Pulmonary artery endothelial cell (primary cell): ENCODE data around the gene PLCB4. TPM values are rescaled to one million over a fixed set of nuclear protein-coding genes. Genes with fewer than 3 reads are reported as not detected.

Source experiments
- DNase-seq: peaks from one replicate; pipeline ENCODE4 v3.0.0-alpha.2; 2011; ENCODE audit warnings: low read depth, low spot score
- total RNA-seq: library from RNA; depleted of rRNA; stranded (reverse); fragments of >200 nt; gene quantifications from 2 replicates; pipeline ENCODE4 v1.2.3, GENCODE V29; 2014

Gene PLCB4
- total RNA-seq, 1 donor from 2014 or later: 1.3 TPM

DNA sequence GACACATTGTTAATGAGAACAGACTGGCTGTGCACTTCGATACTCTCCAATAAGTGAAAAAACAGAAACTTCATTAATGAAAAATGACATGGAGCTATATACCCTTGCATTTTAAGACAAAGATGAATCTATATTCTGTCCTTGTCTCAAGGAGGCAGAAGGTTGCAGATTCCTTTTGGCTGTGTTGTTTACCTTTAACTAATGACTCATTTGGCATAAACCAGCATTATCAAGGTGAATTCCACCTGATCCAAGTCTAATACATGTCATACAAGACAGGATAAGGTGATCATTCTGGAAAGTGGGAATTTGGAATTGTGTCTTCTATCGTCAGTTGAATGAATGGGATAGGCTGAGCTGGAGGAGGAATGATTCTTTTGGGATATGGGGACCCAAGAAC lies 192.9 kb downstream of the PLCB4 start:
- DNase-seq: no peak

DNA sequence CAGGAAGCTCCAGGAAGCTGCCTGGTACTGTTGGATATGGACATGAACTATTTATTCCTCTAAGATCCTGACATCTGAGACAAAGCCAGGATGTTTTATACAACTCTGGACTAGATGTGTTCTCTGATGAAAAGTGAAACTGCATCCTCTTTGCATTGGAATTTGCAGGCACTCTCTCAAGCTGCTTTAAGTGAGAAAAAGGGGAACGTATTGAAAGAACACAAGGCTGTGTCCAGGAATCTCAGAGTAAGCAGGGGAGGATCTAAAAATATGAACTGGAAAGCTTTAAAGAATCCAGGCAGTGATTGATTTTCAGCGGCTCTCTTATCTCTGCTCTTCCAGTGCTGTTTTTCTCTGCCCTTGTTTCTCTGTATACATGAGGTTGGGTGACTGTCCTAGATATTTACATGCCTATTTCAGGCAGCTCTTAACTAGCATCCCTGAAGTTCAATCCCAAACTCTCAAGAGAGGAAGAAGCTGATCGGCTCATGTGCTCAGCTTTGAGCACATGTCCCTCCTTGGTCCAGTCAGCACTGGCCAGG lies 193.8 kb downstream of the PLCB4 start:
- DNase-seq: no peak

DNA sequence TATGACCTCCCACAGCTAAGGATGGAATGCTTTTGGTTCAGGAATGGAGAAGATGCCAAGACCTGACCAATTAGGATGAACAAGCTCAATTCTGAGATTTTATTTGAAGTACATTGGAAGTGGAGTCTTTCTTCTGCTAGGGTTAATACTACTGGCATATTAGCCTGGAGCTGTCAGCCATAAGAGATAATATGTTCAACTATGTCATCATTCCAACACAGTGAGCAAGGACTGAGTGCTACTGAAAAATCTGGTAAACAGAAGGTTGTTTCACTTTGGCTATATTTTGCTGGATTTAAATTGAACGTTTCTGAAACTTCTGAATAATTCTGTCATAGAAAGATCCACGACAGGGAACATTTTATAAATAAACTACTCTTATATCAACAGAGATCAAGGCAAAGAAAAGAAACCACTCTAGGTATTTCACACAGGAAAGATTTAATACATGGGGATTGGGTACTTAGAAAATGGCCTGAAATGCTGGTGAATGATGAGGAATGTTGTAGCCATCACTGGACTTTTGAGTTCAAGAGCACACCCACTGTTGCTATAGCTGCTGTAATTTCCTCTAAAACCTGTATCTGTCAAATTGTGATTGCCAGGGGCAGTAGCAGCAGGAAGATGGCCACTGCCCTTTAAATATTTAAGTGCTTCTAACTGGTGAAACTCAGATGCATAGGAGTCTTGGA lies 200.5 kb downstream of the PLCB4 start:
- no peak for DNase-seq

DNA sequence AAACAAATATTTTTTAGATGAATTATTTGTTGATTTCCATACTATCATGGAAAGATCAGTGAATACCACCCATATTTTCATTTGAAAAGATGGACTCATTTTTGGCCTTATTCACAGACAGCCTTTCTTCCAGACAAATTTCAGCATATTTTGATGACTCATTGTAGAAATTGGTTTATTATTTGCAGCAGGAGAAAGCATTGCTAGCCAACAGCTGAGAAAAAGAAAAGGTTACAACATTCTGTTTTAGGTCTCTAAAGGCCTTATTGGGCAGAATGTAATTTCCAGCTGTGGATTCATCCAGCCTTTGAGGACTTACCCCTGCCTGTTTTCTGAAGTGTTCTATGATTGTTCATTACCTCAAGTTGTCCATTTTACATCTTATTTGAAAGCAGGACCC lies 201.9 kb downstream of the PLCB4 start:
- DNase-seq: no peak

DNA sequence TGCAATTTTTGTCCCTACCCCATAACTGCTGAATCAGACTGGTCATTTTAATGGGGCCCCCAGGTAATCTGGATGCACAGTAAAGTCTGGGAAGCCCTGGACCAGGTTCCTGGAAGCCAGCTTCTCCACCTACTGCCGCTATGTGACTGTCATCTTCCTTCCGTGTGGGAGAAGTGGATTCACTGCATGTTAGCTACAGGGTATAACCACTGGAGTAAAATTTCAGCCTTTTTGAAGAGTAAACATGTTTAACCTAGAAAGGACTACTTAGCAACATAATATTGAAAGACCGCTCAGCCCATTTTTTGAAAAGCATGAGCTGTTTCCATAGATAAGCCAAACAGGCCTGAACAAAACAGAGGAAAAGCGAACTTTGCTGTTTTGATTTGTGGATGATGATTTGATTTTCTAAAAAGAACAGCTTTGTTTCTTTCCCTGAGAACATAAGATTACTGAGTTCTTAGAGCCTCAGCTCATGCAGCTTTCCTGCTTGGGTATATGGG lies 208.1 kb downstream of the PLCB4 start:
- no peak for DNase-seq

DNA sequence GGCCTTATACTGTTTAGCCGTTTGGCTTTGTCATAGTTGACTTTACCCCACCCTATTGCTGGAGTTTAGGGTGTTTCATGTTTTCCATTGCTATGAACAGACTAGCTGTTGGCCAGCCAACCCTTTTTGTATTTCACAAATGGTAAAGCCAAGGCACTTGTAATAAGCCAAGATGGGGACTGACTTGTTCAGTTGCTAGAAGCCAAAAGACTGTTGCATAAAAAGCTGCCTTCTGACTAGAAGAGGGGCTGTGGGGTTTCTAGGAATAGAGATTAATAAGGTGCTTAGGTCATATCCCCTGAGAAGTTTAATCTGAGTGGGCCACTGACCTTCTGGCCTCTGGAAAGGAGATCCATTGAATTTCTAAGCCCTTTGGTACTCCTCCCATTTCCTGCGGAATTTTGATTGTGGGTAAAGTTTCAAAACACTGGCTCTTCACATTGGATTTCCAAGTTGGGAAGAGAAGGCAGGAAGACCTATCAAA lies 211.1 kb downstream of the PLCB4 start:
- no peak for DNase-seq

DNA sequence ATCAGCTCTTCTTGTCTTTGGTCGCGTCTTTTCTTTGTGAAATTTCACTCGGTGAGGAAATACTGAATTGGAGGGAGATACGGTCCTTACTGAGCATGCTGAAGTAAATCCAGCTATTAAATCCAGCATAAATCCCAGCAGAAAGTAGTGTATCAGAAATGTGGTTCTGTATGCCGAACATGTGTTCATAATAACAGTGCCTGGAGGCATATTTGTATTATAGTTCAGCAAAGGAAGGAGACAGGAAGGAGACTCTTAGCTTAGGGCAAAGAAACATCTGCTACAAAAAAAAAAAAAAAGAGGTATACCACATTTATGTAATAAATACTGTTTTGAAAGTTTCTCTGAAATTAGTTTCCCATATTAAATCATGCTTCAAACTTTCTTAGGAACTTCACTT lies 211.8 kb downstream of the PLCB4 start:
- DNase-seq: no peak

DNA sequence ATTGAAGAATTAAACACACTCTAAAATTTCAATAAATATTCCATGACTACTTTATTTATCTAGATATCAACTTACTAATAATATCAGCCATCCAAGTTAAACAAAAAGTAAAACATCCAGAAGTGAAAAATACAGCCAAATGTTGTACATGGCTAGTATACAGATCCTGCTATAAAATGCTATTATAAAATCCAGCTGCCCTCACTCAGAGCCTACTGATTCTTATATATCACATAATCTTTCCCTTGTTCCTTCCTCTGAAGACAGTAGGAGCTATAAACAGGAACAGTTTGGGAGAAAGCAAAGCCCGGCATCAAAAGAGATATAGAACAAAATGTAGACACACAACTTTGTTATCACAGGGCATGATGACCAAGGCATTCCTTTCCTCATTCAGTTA lies 212.9 kb downstream of the PLCB4 start:
- DNase-seq: no peak

DNA sequence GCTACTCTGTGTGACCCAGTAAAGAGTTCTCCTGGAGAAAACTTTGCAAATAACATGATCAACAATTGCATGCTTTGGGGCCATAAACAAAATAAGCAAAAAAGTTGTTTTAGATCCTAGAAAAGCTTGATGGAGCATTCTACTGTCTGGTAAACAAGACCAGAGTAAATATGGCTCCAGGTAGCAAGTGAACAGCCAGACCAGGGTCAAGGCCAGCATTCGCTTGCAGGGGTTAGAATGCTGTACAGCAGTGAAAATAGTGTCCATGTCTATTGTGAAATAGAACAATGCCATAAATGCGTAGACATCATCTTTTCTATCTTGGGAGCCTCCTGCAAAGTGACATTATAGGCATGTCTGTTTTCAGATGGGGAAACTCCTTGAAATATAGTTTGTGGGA lies 216.7 kb downstream of the PLCB4 start:
- no peak for DNase-seq

DNA sequence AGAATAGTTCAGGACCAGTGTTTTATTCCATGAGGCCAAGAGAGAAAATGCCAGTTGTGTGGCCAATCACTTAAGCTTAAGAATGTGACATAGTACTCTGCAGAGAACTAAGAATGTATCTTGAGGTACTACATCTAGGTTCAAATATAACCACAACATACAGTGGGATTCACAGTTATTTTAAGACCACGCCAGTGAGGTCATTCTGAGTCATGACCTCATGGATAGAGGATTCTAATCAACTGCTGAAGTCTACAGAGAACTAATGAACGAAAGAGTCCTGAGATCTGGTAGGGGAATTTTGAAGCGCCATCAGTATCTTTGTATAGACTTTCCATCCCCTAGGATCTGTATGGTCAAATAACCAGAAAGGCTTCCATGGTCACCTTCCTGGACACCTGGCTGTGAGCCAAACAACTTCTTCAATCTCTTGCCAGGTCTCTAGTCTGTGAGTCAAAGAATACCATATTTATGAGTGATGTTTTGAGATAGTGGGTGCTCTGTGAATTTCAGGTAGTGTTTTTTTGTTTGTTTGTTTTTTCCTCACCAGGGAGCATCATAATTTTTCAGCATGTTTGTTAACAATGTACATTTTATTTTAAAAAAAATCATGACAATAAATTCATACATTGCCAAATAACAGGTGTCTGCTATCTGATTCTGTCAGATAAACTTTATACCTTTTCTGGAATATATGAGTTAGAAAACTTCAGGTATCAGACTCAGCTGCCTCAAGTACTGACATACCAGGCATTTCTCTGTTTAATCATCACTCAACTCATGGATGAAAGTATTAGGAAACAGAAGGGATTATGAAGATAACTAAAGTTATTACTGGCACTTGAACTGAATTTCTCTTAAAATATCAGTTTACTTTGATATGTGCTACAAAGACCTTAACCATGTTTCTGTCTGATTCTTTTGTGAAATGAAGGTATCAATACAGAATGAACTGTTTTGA lies 217.9 kb downstream of the PLCB4 start:
- no peak for DNase-seq

DNA sequence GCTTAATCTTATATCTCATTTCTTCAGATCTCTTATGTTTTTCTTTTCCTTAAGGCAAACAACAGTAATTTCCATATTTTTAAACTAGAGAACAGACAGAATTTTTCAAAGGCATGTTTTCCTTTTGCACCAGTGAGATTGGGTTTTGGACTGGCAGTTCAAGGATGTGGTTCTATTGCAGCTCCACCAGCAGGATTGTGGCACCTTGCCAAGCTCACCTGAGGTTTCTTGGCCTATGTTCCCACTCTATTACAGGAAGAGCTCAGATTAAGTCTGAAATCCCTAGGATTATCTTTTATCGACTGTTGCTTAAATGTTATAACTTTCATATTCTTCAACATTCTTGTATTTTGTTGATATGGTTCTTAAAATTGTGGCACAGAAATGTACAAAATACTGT lies 218.9 kb downstream of the PLCB4 start:
- DNase-seq: no peak

DNA sequence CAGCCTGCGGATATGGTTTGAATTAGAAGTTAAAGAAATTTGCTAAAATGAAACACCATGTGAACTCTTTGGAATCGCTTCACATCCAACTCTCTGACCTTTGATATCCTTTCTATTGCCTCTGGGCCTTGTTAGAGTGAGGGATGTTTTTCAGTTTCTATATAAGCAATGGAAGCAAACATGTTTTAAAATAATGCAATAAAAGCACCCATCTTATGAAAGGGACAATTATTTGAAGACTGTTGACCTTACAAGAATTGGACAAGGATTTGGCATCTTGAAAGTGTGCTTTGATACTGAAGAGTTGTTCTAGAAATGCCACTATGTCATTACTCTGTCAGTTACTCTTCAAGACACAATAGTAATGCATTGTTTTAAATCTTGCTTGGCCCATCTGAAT lies 221.4 kb downstream of the PLCB4 start:
- DNase-seq: no peak

DNA sequence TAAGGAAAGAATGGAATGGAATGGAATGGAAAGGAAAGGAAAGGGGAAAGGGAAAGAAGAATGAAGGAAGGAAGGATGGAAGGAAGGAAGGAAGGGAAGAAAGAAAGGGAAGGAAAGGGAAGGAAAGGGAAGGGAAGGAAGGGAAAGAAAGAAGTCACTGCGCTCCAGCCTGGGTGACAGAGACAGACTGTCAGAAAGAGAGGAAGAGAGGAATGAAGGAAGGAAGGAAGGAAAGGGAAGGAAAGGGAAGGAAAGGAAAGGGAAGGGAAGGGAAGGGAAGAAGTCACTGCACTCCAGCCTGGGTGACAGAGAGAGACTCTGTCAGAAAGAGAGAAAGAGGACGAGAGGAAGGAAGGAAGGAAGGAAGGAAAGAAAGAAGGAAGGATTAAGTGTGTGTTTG lies 224.3 kb downstream of the PLCB4 start:
- no peak for DNase-seq

DNA sequence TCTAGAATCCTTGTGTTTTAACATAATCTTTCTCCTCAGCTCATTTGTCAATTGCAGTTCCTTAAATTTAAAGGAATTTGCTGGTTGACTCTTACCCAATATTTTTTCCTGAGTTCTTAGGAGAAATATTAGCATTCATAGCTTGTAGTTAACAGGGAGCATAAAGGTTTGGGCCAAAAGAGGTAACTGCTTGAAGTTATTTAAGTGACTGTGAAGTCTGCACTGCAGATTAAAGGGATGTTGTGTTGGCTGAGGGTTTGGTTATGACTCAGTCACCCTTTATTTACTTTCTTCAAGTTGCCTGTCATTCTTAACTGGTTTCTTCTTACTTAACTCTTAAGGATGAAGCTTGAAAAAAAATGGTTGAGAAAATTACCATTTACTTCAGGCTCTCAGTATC lies 225.2 kb downstream of the PLCB4 start:
- DNase-seq: no peak

DNA sequence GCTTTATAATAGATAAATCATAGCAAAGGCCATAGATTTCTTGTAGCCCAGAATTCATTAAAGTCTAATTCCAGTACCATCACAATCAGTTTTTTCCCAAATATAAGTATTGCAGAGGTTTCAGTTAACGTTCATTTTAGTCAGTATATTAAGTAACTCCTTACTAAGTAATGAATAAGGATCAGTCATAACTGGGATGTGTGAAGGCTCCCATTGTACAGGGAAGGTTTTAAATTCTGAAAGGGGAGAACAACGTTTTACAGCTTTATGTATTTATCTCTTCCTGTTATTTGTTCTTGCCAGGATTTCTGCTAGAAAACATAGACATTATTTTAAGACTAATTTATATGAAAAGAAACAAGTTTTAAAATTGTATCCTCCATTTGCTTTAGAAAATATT lies 230.0 kb downstream of the PLCB4 start:
- DNase-seq: no peak

DNA sequence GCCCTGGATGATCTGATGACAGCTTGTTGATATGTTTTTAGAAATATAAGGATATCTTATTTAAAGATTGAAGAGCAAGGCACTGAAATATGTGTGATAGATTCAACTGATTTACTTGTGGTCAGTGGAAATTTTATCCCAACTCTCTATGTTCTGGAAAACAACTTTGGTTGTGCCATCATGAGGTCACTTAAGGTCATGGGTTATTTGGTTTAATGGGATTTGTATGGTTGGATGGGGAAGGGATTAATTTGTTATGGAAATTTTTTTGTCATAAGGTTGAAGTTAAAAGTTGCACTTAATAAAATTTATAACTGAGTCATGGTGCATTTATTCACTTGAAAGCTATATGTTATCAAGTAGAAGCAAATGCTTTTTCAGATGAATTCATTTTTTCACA lies 231.2 kb downstream of the PLCB4 start:
- no peak for DNase-seq

DNA sequence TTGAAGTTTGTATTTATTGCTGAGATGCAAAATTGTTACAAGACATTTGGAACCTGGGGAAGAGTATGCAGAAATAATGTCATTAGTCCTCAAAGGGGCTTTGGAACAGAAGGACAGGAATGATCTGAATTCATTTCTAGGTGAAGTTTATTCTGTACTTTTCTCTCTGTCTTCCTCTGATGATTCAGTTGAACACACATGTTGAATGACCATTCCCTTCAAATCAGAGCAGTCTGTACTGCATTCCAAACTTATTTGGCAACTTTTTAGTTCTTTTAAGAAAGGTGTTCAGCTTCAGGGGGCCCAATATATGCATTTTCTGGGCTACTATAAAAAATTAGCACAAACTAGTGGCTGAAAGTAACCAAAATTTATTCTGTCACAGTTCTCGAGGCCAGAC lies 231.6 kb downstream of the PLCB4 start:
- DNase-seq: no peak

DNA sequence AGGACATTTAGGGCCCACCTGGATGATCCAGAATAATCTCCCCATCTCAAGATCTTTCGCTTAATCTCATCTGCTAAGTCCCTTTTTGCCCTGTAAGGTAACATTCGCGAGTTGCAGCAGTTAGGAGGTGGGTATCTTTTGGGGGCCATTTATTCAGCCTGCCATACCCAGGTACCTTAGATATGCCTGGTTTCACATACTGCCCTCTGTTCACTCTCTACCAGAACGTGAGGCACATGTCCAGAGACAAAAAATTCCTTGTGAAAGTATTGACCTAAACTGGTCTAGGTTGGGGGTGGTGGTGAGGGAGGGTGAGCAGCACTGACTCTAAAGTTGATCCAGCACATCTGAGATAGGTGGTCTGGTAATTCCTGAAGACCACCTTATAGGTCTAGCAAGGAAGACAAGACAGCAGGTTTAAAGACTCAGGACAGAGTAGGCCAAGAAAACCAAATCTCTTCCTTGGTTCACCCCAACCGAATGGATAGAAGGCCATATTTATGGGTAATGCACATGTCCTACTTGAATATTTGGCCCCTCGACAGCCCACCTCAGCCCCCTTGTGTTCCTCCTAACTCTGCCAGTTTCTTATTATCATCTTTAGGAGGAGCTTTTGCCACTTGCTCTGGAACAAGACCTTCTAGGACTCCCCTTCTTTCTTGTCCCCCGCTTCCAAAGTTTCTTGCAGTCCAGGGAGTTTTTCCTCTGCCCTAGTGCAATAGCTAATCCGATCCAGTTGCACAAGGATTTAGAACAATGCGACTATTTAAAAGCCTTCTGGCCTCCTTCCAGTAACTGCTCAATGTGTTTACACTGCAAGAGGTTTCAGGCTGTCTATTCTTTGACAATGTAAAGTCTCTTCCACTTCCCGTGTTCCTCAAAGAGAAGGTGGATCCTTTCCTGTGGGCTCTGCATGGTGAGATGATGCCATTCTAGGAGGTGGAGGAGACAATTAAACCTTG lies 232.5 kb downstream of the PLCB4 start:
- DNase-seq: peak; percentile 4

DNA sequence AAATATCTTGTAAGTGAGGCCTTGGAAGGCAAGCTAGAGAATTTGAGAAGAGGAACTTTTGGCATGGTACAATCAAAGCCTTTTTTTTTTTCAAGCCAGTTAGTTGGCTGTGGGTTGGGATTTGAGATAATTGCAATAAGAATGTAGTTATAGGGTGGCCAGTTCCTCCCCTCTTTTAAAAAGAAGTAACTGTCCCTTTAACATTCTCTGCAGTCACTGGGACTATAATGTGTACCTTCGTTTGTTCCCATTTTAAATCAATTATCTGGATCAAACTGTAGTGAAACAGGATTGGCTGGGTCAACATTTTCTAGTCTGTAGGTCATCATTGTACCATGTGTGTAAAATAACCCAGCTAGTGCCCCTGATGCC lies 233.2 kb downstream of the PLCB4 start:
- DNase-seq: no peak

DNA sequence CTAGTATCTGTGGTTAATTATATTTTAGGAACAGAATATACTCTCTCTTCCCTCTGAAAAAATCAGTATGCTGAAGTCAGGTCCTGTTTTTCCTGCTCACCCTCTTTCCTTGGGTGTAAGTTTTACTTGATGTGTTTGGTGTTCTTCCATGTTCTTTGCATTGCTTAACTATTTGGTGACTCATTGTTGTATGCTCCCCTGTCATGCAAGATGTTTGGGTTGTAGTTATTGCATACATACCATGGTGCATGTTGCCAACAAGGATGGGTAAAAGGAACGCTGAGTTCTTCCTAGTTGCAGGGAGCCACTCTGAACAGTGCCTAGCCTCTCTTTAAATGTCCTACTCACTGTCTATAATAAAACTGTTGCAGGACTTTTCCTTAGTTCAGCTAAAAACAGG lies 237.6 kb downstream of the PLCB4 start:
- no peak for DNase-seq

DNA sequence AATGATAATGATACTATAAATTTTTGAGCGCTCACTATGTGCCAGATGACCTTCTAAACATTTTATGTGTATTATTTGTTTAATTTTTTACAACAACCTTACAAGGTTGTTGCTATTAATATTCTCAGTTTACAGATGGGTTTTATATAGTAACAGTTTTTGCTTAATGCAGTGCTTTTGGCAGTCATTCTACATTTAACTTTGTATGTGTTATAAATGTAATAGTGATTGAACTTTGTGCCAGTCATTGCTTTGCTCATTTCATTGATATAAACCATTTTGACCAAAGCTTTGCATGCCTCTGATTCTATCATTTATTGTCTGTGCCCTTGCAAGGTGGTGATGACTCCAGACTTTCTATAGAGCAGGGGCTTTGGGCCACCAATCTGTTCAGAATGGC lies 239.2 kb downstream of the PLCB4 start:
- DNase-seq: no peak
